K562 (cell line): ENCODE results near the gene GPR4. TPM values are rescaled to one million over a fixed set of nuclear protein-coding genes. Genes with fewer than 3 reads are reported as not detected.
A peak's percentile ranks its signal among the peaks of the same experiment; 100 is the strongest.

Experiments
- ATF6 ChIP-seq: sonication (generic); formaldehyde crosslinking; IDR thresholded peaks from 2 replicates; pipeline ENCODE4 v1.4.0; 2020; ENCODE audit warnings: mild to moderate bottlenecking, missing genetic modification reagents
- CBX2 ChIP-seq: fragments of 200-600 bp; sonication (generic); IDR thresholded peaks from one replicate; pipeline ENCODE4 v1.6.1; 2012; ENCODE audit warnings: mild to moderate bottlenecking, low read length, inconsistent platforms; ENCODE audit not compliant: insufficient read depth, poor library complexity, severe bottlenecking
- ETS2 ChIP-seq: IDR thresholded peaks from 2 replicates; pipeline ENCODE4 v1.6.1; 2016; ENCODE audit warnings: borderline replicate concordance, missing genetic modification characterization, mild to moderate bottlenecking, moderate library complexity, missing compliant biosample characterization; ENCODE audit not compliant: poor library complexity, severe bottlenecking
- ETV6 ChIP-seq, 3 experiments: fragments of 150-350 bp in 1 of 3; sonication (generic) in 1 of 3; formaldehyde crosslinking in 1 of 3; IDR thresholded peaks; 2 replicates each; pipeline versions ENCODE4 v1.6.1 to v1.8.0; 2014 to 2022; ENCODE audit warnings: borderline replicate concordance in 2 of 3, low read depth in 2 of 3, antibody characterized with exemption in 1 of 3, low read length in 1 of 3, mild to moderate bottlenecking in 1 of 3, missing genetic modification reagents in 1 of 3
- HDAC2 ChIP-seq: fragments of 450-650 bp; IDR thresholded peaks from 2 replicates; pipeline ENCODE4 v1.6.1; 2016; ENCODE audit warnings: mild to moderate bottlenecking
- HDAC6 ChIP-seq: IDR thresholded peaks from 2 replicates; pipeline ENCODE4 v1.6.1; 2012; ENCODE audit warnings: low read depth, mild to moderate bottlenecking, control low read depth, inconsistent platforms, low read length, moderate library complexity
- KDM2B ChIP-seq: fragments of 250-450 bp; sonication (Bioruptor Pico); IDR thresholded peaks from 2 replicates; pipeline ENCODE4 v1.8.0; 2021; ENCODE audit warnings: mild to moderate bottlenecking, moderate library complexity
- KLF10 ChIP-seq: fragments of 250-450 bp; sonication (Bioruptor Pico); IDR thresholded peaks from 2 replicates; pipeline ENCODE4 v1.6.1; 2021; ENCODE audit warnings: matching md5 sums
- KLF6 ChIP-seq: fragments of 250-450 bp; sonication (Bioruptor Pico); IDR thresholded peaks from 2 replicates; pipeline ENCODE4 v1.4.0; 2020; ENCODE audit warnings: mild to moderate bottlenecking, moderate library complexity, borderline replicate concordance
- MNT ChIP-seq, 2 experiments: fragments of 450-650 bp; conservative IDR thresholded peaks; 2 replicates each; pipeline ENCODE4 v1.6.1; 2017; ENCODE audit warnings: mild to moderate bottlenecking in 2 of 2, moderate library complexity in 2 of 2
- NR2C2 ChIP-seq, 2 experiments: fragments of 200-800 bp in 1 of 2; sonication (Bioruptor generic) in 1 of 2; sonication (generic) in 1 of 2; formaldehyde crosslinking in 1 of 2; IDR thresholded peaks; 2 replicates each; pipeline versions ENCODE4 v1.6.1 to v1.8.0; 2016 to 2022; ENCODE audit warnings: mild to moderate bottlenecking in 1 of 2, missing compliant biosample characterization in 1 of 2, missing genetic modification characterization in 1 of 2, missing genetic modification reagents in 1 of 2
- POU5F1 ChIP-seq: fragments of 150-350 bp; IDR thresholded peaks from 2 replicates; pipeline ENCODE4 v1.6.1; 2014; ENCODE audit warnings: borderline replicate concordance, low read length, low read depth, mild to moderate bottlenecking; ENCODE audit not compliant: partially characterized antibody
- RAD21 ChIP-seq, 2 experiments: fragments of 250-450 bp in 1 of 2; fragments of 450-650 bp in 1 of 2; sonication (Bioruptor Pico) in 1 of 2; formaldehyde crosslinking in 1 of 2; IDR thresholded peaks in 1 of 2; conservative IDR thresholded peaks in 1 of 2; 2 replicates each; pipeline versions ENCODE4 v1.4.0 to v1.8.0; 2020 to 2022; ENCODE audit warnings: mild to moderate bottlenecking in 2 of 2, moderate library complexity in 1 of 2
- RNF2 ChIP-seq: sonication (generic); IDR thresholded peaks from 2 replicates; pipeline ENCODE4 v1.6.1; 2016
- SMAD1 ChIP-seq: fragments of 150-350 bp; IDR thresholded peaks from 2 replicates; pipeline ENCODE4 v1.6.1; 2014; ENCODE audit warnings: low read length, low read depth; ENCODE audit not compliant: partially characterized antibody
- SOX6 ChIP-seq: fragments of 450-650 bp; IDR thresholded peaks from 2 replicates; pipeline ENCODE4 v1.6.1; 2014; ENCODE audit warnings: mild to moderate bottlenecking
- ZC3H8 ChIP-seq: fragments of 450-650 bp; IDR thresholded peaks from 2 replicates; pipeline ENCODE4 v1.6.1; 2017
- ZKSCAN3 ChIP-seq: fragments of 250-450 bp; sonication (Bioruptor Pico); IDR thresholded peaks from 2 replicates; pipeline ENCODE4 v1.4.0; 2020
- ZNF134 ChIP-seq: fragments of 250-450 bp; sonication (Bioruptor Pico); conservative IDR thresholded peaks from 2 replicates; pipeline ENCODE4 v1.4.0; 2020
- ZNF586 ChIP-seq: fragments of 450-650 bp; formaldehyde crosslinking; conservative IDR thresholded peaks from 2 replicates; pipeline ENCODE4 v1.4.0; 2020; ENCODE audit warnings: mild to moderate bottlenecking, moderate library complexity
- polyA plus RNA-seq, 8 experiments: library from polyadenylated mRNA; depleted of rRNA in 4 of 8; stranded (reverse) in 5 of 8; unstranded in 3 of 8; fragments of >200 nt; fragmentation: Nextera tagmentation in 2 of 8; fragmentation: Illumina TruSeq in 1 of 8; extraction: Ambion mirVana in 2 of 8; extraction: Trizol in 1 of 8; gene quantifications; 2 replicates each; pipeline versions ENCODE4 v1.2.1 to v1.2.3, GENCODE V29; 2011 to 2014; ENCODE audit warnings: inconsistent platforms in 1 of 8, missing spikeins in 1 of 8
- total RNA-seq, 7 experiments: library from RNA; depleted of rRNA in 6 of 7; stranded (reverse); fragments of >200 nt in 6 of 7; fragmentation: Illumina TruSeq in 2 of 7; extraction: Trizol in 2 of 7; gene quantifications; 2 replicates each; pipeline versions ENCODE4 v1.2.1 to v1.2.3, GENCODE V29; 2011 to 2021; ENCODE audit warnings: low replicate concordance in 1 of 7
- TF ChIP-seq, protein P1 (sequence below): sonication (generic); formaldehyde crosslinking; IDR thresholded peaks from 2 replicates; pipeline ENCODE4 v1.8.0; 2022; ENCODE audit warnings: mild to moderate bottlenecking, low read depth, missing genetic modification reagents
- TF ChIP-seq, protein P2 (sequence below): sonication (generic); formaldehyde crosslinking; IDR thresholded peaks from 2 replicates; pipeline ENCODE4 v1.5.0; 2020; ENCODE audit warnings: missing genetic modification reagents

Gene GPR4
- total and polyA plus RNA-seq, 9 of the 15 experiments (the other 6 are each of a cell fraction or from before 2014, with no cell fraction given): 0.03 to 0.09 (median 0.04) TPM; not detected in 5

- TF ChIP-seq ETS2 (tag) (no peak), ZKSCAN3 (CRISPR knock-in tag) (no peak), KLF6 (CRISPR knock-in tag) (peak; percentile 47; the same call in 1 of the 2 replicates), SMAD1 (no peak), HDAC6 (no peak), RAD21 (CRISPR knock-in tag; conservative IDR thresholded peaks at IDR 0.05 in 1 of 2, IDR thresholded peaks at IDR 0.05 in 1 of 2) (peak; percentile 71 to 91), ZNF134 (CRISPR knock-in tag) (no peak), ETV6 (IDR thresholded peaks at IDR 0.05; ENCODE audit: borderline replicate concordance in 1 of 2, low read depth in 2 of 2, low read length in 1 of 2) (no peak), ETV6 (CRISPR knock-in tag; IDR thresholded peaks at IDR 0.05; ENCODE audit: borderline replicate concordance) (no peak), ZNF586 (CRISPR knock-in tag) (no peak), KDM2B (CRISPR knock-in tag) (no peak), MNT (conservative IDR thresholded peaks at IDR 0.05) (peak in 1 of 2 experiments; percentile 75), POU5F1 (no peak), KLF10 (CRISPR knock-in tag) (no peak), RNF2 (peak; percentile 54; the same call in 1 of the 2 replicates), HDAC2 (no peak), NR2C2 (CRISPR knock-in tag; IDR thresholded peaks at IDR 0.05) (no peak), NR2C2 (tag; IDR thresholded peaks at IDR 0.05) (no peak), SOX6 (peak; percentile 37; the same call in 1 of the 2 replicates), CBX2 (no peak), ATF6 (CRISPR knock-in tag) (peak; percentile 85; the same call in 1 of the 2 replicates), ZC3H8 (no peak)
- TF ChIP-seq, protein P1, sequence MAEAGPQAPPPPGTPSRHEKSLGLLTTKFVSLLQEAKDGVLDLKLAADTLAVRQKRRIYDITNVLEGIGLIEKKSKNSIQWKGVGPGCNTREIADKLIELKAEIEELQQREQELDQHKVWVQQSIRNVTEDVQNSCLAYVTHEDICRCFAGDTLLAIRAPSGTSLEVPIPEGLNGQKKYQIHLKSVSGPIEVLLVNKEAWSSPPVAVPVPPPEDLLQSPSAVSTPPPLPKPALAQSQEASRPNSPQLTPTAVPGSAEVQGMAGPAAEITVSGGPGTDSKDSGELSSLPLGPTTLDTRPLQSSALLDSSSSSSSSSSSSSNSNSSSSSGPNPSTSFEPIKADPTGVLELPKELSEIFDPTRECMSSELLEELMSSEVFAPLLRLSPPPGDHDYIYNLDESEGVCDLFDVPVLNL (CRISPR knock-in tag): no peak
- TF ChIP-seq, protein P2, sequence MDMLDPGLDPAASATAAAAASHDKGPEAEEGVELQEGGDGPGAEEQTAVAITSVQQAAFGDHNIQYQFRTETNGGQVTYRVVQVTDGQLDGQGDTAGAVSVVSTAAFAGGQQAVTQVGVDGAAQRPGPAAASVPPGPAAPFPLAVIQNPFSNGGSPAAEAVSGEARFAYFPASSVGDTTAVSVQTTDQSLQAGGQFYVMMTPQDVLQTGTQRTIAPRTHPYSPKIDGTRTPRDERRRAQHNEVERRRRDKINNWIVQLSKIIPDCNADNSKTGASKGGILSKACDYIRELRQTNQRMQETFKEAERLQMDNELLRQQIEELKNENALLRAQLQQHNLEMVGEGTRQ (CRISPR knock-in tag): peak; percentile 90
Measured at GRCh38 chr19:45591004-45591637, 10.9 kb downstream of the GPR4 start (continued).
